HG03159 (cell line): ENCODE measurements around the gene TBX4.

ENCODE experiments used
- ATAC-seq: cut with Tn5 transposase; IDR thresholded peaks from one replicate; pipeline ENCODE4 v1.9.1; 2021; ENCODE audit warnings: mild to moderate bottlenecking, moderate library complexity; ENCODE audit not compliant: unreplicated experiment

TBX4 gene

DNA sequence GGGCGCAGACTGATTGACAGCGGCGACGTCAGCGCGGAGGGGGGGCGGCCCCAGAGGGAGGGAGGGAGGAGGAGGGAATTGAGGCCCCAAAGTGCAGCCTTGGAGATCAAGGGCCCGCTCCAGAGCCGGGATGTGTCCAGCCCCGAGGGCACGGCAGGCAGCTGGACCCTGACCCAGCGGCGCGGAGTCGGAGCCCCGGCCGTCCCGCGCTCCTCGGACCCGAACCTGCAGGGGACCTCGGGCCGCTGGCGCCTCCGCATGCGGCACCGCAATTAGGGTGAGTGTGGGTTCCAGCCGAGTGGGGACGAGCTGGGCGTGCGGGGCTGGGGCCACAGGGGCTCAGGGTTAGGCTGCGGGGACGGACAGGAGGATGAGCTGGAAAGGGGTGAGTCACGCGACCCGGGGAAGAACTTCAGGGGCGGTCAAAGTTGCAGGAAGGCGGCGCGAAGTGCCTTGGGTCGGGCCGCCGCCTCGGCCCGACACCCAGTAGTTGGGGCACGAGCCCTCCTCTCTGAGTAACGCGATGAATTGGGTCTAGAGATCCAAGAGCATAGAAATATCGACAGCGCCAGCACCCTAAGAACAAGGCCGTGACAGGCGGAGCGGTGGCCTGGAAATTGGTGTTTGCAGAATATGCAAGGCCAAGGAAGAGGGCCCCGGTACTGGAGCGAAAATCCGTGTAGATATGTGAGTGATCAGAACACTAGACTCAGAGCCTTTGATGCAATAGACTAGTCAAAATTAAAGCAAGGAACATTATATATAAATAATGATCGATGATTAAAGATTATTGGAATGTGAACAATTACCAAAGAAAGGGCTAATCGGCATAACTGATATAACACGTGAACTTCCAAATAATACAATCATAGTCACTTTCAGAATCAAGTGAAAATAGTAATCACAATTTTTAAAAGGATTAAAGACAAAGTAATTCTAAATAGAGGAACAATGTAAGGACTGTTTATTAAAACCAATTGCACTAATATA, at the start of gene TBX4:
TBX4 (plus strand) TSS at position 122 of the 990 bp plus-strand sequence. CDS start 4,069 bp downstream, outside the sequence.
- ATAC-seq: no peak

GRCh38 chr17:61402978-61403800, 49.0 kb upstream of the TBX4 start:
- no peak for ATAC-seq

- no peak for ATAC-seq
Observed at GRCh38 chr17:61403801-61404662, 48.2 kb upstream of the TBX4 start.

DNA sequence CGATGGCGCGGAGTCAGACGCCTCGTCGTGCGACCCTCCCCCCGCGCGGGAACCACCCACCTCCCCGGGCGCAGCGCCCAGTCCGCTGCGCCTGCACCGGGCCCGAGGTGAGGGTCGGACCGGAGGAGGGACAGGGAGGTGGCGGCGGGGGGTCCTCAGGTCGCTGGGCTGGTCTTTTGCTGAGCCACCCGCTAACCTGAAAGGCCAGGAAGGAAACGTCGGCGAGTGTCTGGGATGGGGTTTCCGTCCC, 47.6 kb upstream of the TBX4 start:
- ATAC-seq: no peak

- no peak for ATAC-seq
Observed at GRCh38 chr17:61404913-61405685, 47.1 kb upstream of the TBX4 start.

- ATAC-seq: no peak
Observed at GRCh38 chr17:61405686-61406536, 46.3 kb upstream of the TBX4 start.

- no peak for ATAC-seq
Observed at GRCh38 chr17:61406537-61406845, 45.7 kb upstream of the TBX4 start.

DNA sequence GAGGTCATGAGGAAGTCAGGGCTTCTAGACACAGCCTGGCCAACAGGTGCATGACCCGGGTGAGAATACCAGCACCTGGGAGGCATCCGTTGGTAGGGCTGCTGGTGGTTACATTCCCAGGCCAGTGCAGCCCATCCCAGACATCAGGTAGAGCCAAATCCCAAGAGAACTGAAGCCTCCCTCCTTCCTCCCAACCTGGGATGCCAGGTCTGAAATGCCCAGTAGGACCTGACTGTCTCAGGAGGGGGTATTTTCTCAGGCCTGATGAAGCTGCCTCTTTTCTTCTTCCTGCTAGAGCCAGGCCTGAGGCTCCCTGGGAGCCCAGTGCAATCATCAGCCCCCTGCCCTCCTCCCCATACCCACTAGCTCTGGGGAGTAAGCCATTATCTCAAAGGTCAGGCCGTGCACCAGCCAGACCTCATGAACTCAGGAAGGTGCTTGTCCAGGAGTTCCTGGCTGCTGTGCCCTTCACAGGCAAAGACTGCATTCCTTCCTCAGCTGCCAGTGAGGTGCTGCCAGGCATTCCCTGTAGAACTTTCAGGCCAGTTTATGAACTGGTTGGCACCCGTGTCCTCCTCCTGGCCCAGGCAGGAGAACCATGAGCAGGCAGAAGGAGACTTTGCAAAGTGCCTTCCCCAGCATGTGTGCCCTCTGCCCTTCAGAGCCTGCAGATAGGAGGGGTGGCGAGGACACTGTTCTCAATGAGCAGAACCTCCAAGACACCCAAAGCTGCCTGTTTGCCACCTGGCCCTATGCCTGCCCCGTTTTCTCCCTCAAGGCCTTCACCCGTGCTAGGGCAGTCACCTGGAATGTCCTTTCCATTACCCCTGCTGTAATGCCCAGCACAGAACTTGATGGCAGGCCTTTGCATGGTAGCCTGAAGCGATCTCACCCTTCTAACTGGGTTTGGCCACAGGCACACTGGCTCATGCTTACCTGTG, 45.0 kb upstream of the TBX4 start:
- ATAC-seq: no peak

- no peak for ATAC-seq
Observed at GRCh38 chr17:61408151-61409041, 43.8 kb upstream of the TBX4 start.

DNA sequence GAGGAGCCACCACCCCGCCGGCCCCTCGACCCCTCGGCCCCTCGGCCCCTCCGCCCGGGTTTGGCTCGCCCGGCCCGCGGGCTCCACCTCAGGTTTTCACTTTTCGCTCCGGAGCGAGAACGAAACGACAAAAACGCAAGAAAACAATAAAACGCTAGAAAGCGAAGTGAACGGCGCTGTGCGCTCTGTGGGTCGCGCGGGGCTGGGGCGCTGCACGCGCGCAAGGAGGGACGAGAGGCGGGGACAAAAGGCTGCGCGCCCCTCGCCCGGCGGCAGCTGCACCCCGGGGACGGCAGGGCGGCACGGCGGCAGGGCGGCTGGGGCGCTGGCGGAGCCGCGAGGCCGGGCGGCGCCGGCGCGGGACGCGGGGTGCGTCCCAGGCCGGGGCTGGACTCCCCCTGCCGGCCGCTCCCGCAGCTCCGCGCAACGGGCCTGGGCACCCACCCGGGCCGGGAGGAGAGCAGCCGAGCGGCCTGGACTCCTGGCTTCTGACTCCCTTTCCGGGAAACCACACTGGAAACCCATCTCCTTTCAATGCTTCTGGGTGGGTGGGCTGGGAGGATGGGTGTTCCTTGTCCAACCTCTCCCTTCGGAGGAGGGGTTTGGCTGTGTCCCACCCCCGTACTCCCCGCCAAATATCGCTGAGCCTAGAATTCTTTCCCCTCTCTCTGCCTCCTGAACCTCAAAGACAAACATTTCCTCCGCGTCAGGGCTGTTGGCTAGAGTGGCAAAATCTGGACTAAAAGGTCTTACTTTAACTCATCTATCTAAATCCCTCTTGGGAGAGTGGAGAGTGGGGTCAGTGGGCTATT, 42.7 kb upstream of the TBX4 start:
- no peak for ATAC-seq

- ATAC-seq: no peak
Observed at GRCh38 chr17:61410141-61411010, 41.8 kb upstream of the TBX4 start.

DNA sequence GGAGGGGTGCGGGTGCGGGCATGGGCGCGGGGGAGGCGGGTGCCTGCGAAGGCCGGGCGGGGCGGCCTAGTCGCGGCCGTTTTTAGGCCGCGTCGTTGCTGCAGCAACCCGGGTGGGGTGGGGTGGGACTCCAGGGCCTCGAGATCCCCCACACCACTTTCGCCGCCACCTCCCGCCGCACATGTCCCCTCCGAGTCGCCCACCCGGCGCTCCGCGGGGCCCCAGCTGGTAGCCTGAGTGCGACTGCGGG, 41.3 kb upstream of the TBX4 start:
- ATAC-seq: no peak

- peak; percentile 5 for ATAC-seq
Observed at GRCh38 chr17:61411261-61412142, 40.7 kb upstream of the TBX4 start.

DNA sequence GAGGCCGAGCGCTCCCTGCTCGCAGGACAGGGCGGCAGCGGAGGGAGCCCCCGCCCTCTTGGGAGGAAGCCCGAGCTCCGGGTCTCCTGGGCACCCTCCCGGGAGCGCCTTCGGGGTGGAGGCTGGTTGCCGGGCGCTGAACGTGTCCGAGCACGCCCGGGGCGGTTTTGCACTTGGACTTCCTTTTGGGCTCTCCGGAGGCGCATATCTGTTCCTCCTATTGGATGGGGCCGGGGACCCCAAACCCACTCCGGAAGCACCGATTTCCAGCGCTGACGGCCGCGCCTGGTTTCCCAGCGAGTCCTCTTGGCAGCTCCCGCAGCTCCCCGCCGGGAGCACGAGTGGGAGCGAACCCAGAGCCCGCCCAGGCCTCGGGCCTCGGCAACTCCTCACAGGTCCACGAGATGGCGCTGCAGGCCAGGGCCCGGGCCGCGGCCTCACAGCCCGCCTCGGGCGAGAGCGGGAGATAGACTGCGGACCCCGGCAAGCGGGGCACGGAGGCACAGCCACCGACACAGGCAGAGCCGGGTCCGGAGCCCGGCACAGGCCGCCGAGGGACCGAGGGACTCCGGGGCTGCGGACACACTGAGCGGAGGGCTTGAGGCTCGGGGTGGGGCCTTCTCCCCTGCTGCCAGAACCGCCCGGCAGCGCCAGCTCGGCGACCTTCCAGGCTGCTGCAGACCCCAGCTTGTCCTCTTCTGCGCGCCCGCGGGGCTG, 39.9 kb upstream of the TBX4 start:
- ATAC-seq: peak; percentile 55
